Mesothelial cell of epicardium (in vitro differentiated cells): ENCODE measurements around the gene STAMBP. TPM values are rescaled to one million over a fixed set of nuclear protein-coding genes. Genes with fewer than 3 reads are reported as not detected.

Source experiments
- DNase-seq, 2 experiments: peaks; one replicate each; pipeline ENCODE4 v3.0.0; 2021; ENCODE audit warnings: low spot score in 2 of 2; ENCODE audit not compliant: unreplicated experiment in 2 of 2
- H3K27ac Mint-ChIP-seq: 2 replicates; pipeline ENCODE4 v1.8.0; 2021; ENCODE audit warnings: mixed read lengths
- H3K27me3 Mint-ChIP-seq: 2 replicates; pipeline ENCODE4 v1.8.0; 2021; ENCODE audit warnings: low read depth, mixed read lengths
- H3K36me3 Mint-ChIP-seq: 2 replicates; pipeline ENCODE4 v1.8.0; 2021; ENCODE audit warnings: mixed read lengths
- H3K4me1 Mint-ChIP-seq: 2 replicates; pipeline ENCODE4 v1.8.0; 2021; ENCODE audit warnings: mixed read lengths
- H3K4me3 Mint-ChIP-seq: 2 replicates; pipeline ENCODE4 v1.8.0; 2021; ENCODE audit warnings: mild to moderate bottlenecking, moderate library complexity, mixed read lengths
- H3K9me3 Mint-ChIP-seq: 2 replicates; pipeline ENCODE4 v1.8.0; 2021; ENCODE audit warnings: mixed read lengths
- CTCF ChIP-seq: fragments of 200-600 bp; sonication (generic); IDR thresholded peaks from one replicate; pipeline ENCODE4 v1.5.0; 2021; ENCODE audit warnings: antibody characterized with exemption; ENCODE audit not compliant: unreplicated experiment
- total RNA-seq: library from RNA; stranded (reverse); gene quantifications from 3 replicates; pipeline ENCODE4 v1.2.1, GENCODE V29; 2021

Gene STAMBP
- total RNA-seq, 1 donor from 2014 or later: 33.2 TPM

- no peaks in the 10 kb centered on the region for H3K36me3 Mint-ChIP-seq
- H3K27me3 Mint-ChIP-seq: peaks cover 5% of the 10 kb centered on the region
- H3K4me1 Mint-ChIP-seq: no peaks in the 10 kb centered on the region
- H3K4me3 Mint-ChIP-seq: no peak overlapping the region
- H3K9me3 Mint-ChIP-seq: no peaks in the 10 kb centered on the region
- no peak overlapping the region for H3K27ac Mint-ChIP-seq
- no peak for DNase-seq
- no peak for TF ChIP-seq CTCF
Measured at GRCh38 chr2:73914667-73915066, 85.9 kb downstream of the STAMBP start.

GRCh38 chr2:73915437-73915993, 86.8 kb downstream of the STAMBP start:
- DNase-seq: no peak
- peaks cover 7% of the 10 kb centered on the region for H3K27me3 Mint-ChIP-seq
- no peaks in the 10 kb centered on the region for H3K9me3 Mint-ChIP-seq
- no peaks in the 10 kb centered on the region for H3K4me1 Mint-ChIP-seq
- no peak for TF ChIP-seq CTCF
- H3K36me3 Mint-ChIP-seq: no peaks in the 10 kb centered on the region
- H3K4me3 Mint-ChIP-seq: no peak overlapping the region
- H3K27ac Mint-ChIP-seq: no peak overlapping the region

GRCh38 chr2:73916666-73917065, 87.9 kb downstream of the STAMBP start:
- H3K27ac Mint-ChIP-seq: no peak overlapping the region
- no peak for TF ChIP-seq CTCF
- no peak overlapping the region for H3K4me3 Mint-ChIP-seq
- no peak for DNase-seq
- peaks cover 17% of the 10 kb centered on the region for H3K27me3 Mint-ChIP-seq
- no peaks in the 10 kb centered on the region for H3K9me3 Mint-ChIP-seq
- no peaks in the 10 kb centered on the region for H3K36me3 Mint-ChIP-seq
- no peaks in the 10 kb centered on the region for H3K4me1 Mint-ChIP-seq

- Mint-ChIP-seq H3K4me3 (no peak overlapping the region), H3K36me3 (no peaks in the 10 kb centered on the region)
- no peak for DNase-seq
Measured at GRCh38 chr2:73917296-73917695, 88.5 kb downstream of the STAMBP start.

GRCh38 chr2:73917696-73918207, 89.0 kb downstream of the STAMBP start:
- no peak for TF ChIP-seq CTCF
- Mint-ChIP-seq H3K27ac (no peak overlapping the region), H3K27me3 (peaks cover 26% of the 10 kb centered on the region), H3K36me3 (no peaks in the 10 kb centered on the region), H3K4me1 (no peaks in the 10 kb centered on the region), H3K9me3 (no peaks in the 10 kb centered on the region), H3K4me3 (no peak overlapping the region)
- DNase-seq: no peak

More at GRCh38 chr2:73917296-73917695, 88.5 kb downstream of the STAMBP start:
- TF ChIP-seq CTCF: no peak
- H3K27ac Mint-ChIP-seq: no peak overlapping the region
- peaks cover 22% of the 10 kb centered on the region for H3K27me3 Mint-ChIP-seq
- no peaks in the 10 kb centered on the region for H3K9me3 Mint-ChIP-seq
- no peaks in the 10 kb centered on the region for H3K4me1 Mint-ChIP-seq

GRCh38 chr2:73918856-73919255, 90.1 kb downstream of the STAMBP start:
- DNase-seq: no peak
- Mint-ChIP-seq H3K4me1 (no peaks in the 10 kb centered on the region), H3K27ac (no peak overlapping the region), H3K4me3 (no peak overlapping the region), H3K36me3 (no peaks in the 10 kb centered on the region), H3K9me3 (no peaks in the 10 kb centered on the region), H3K27me3 (peaks cover 35% of the 10 kb centered on the region)
- no peak for TF ChIP-seq CTCF
